ENCODE data around the gene SLC36A2.
"Not testable (repeated sequence)": the region's sequence is repeated elsewhere in the genome, so short reads cannot be mapped to it uniquely, and the experiment has no call there.

SLC36A2 gene

GRCh38 chr5:151320481-151320880 lies 26.9 kb downstream of the SLC36A2 start:
- FAIRE-seq = no peak

GRCh38 chr5:151318850-151319732 lies 28.3 kb downstream of the SLC36A2 start:
- FAIRE-seq = no peak

DNA sequence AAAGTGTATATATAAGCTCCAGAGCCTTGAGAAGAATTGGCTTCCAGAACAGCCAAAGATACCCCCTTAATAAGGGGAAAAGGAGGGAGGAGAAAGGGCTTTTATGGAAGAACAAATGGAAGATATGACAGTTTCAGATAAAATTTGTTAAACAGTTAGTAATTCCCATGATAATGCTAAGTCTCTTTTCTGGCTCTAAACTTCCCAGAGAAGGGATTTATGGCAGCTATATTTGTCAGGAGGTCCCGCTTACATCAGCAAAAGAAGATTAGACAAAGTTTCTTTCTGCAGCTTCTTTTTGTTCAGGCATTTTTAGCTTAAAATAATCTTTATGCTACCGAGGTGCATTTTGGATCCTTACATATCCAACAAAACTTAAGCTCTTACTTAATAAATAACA lies 29.5 kb downstream of the SLC36A2 start:
- no peak for FAIRE-seq

DNA sequence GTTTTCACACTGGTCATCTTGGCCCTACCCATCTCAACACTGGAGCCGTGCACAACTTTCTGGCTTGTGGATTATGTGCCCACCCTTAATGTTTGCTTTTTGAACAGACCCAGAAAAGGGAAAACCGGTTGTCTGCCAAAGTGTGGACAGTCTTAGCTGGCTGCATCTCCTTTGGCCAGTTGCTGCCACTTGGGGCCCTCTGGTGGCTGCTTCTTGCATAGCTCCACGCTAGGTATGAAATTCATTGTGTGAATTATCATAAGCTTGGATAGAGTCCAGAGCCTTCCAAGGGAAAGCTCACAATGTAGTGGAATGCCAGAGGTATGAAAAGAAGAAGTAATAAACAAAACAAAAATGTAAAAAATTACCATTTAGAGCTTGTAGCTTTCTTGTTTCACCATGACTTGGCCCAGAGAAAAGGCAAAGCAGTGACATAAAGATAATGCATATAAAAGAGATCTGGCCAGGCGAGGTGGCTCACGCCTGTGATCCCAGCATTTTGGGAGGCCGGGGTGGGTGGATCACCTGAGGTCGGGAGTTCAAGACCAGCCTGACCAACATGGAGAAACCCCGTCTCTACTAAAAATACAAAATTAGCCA lies 31.3 kb downstream of the SLC36A2 start:
- no peak for FAIRE-seq

DNA sequence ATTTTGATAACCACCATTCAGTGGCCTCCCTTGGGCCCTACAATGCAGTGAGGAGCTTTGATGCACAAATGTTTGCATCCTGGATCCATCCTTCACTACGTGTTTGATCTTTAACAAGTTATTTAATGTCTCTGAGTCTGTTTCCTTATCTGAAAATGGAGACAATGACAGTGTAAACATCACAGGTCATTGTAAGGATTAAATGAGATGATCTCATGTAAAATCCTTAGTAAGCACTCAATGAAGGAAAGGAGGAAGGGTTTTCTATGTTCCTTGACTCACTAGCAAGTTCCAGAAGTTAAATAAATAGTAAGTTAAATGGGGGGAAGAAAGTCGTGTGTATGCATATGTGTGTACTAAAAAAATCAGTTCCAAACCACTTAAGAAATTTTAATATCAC lies 34.0 kb downstream of the SLC36A2 start:
- FAIRE-seq = no peak

DNA sequence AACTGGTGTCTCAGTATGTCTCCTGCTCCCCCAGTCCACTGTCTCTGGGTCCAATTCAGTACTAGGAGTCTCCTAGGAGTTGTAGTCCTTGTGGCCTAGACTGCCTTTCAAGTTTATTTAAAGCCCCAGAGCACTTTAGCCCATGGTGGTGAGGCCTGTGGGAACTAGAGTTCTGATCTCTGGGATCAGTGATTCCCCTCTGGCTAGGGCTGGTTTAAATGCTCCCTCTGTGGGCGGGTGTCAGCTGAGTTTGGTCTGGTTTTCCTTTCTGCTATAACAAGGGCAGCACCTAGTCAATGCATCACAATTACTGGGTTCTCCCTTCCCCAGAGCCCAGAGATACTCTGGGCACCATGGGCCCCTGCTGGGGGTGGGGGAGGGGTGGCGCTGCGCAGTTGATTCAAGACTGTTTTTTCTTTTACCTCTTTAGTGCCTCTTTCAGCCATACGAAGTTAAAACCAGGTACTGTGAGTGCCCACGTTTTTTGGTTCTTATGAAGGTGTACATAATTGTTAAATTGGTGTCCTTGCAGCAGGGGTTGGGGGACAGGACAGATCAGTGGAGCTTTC lies 34.5 kb downstream of the SLC36A2 start:
- FAIRE-seq = no peak

DNA sequence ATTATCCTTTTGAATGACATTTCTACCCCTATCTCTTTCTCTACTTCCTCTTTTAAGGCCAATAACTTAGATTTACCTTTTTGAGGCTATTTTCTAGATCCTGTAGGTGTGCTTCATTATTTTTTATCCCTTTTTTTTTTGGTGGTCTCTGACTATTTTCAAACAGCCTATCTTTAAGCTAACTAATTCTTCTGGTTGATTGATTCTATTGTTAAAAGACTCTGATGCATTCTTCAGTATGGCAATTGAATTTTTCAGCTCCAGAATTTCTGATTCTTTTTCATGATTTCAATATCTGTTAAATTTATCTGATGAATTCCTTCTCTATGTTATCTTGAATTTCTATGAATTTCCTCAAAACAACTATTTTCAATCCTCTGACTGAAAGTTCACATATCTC lies 36.4 kb downstream of the SLC36A2 start:
- no peak for FAIRE-seq

DNA sequence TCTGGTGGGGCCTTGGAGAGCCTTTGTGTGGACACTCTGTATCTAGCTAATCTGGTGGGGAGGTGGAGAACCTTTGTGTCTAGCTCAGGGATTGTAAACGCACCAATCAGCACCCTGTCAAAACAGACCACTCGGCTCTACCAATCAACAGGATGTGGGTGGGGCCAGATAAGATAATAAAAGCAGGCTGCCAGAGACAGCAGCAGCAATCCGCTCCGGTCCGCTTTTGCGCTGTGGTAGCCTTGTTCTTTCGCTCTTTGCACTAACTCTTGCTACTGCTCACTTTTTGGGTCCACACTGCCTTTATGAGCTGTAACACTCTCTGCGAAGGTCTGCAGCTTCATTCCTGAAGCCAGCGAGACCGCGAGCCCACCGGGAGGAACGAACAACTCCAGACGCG lies 37.5 kb downstream of the SLC36A2 start:
- FAIRE-seq = not testable (repeated sequence)

GRCh38 chr5:151309266-151309665 lies 38.1 kb downstream of the SLC36A2 start:
- FAIRE-seq = not testable (repeated sequence)

DNA sequence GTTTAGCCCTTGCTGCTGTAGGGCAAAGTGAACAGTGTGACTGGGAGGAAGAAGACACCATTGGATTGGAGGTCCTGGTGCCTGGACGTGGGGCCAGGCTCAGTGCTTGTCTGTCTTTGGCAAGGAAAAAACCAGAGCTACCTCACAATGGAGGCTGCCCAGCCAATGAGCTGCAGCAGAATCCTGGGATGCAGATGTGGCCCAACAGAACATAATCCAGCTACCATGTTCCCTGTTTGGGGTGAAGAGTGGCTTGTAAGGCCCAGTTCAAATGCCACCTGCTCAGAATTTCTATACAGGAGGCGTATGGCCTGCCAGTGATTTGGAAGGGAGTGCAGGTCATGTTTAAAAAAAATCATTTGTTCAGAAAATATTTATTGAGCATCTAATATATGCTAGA lies 43.7 kb downstream of the SLC36A2 start, which contains the start of gene SLC36A3:
Gene SLC36A3 (minus strand): TSS at position 101 of the 400 bp plus-strand sequence. CDS start 412 bp downstream, outside the sequence.
- FAIRE-seq = no peak

DNA sequence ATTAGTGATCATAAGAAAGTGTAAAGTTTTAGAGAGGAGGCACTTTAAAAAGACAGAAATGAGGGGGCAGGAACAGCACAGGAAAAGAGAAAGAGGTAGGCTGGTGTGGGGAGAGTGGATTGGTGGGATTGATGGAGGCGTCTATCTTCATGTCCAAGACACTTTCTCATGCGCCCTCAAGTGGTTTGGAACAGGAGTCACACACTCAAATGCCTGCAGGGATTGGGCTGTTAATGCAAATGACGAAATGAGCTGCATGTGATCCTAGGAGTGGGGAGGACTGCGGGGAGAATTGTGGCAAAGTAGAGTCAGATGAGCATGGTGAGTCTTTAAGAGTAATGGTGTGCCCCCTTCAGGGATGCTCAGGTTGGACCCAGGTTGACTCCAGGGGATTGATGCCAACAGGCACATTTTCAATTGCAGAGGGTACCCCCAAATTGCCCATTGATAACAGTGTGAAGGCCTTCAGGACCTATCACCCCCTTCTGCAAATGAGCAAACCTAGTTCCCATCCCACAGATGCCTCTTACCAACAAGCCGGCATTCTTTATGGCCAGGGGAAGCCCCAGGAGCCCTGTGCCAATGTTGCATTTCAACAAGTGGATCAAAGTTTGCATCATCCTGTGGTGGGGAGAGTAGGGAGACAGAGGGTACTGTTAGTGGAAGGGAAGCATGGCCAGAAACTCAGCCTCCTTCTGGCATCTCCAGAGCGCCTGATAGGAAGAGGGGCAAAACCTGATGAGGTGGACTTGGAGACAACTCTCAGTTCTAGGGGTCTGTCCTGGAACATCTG lies 49.1 kb downstream of the SLC36A2 start:
- no peak for FAIRE-seq

DNA sequence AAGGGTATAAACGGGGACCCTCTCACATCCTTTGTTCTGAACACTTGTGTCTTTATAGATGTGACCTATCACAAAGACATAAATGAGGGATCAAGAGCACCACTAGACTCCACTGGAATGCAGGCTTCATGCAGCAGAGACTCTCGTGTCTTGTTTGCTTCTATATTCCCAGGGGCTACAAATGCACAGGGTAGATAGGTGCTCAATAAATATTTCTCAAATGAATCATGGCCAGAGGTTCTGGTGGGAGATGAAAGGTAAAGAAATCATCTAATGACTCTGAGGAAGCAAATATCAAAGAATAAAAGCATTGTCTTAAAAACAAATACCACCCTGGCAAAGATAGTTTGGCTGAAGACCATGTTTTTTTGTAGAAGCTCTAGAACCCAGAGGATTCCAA lies 50.4 kb downstream of the SLC36A2 start:
- no peak for FAIRE-seq

DNA sequence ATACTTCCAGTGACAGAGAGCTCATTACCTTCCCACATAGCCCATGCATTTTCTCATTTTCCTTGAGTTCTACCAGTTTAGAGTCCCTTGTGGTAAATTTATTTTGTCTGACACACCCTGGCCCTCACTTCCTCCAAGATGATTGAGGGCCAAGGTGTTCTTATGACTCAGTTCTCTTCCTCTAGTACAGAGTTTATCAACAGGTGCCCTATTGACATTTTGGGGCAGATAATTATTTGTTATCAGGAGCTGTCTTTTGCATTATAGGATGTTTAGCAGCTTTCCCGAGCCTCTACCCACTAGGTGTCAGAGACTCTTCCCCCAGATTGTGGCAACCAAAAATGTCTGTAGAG lies 50.9 kb downstream of the SLC36A2 start:
- FAIRE-seq = no peak

DNA sequence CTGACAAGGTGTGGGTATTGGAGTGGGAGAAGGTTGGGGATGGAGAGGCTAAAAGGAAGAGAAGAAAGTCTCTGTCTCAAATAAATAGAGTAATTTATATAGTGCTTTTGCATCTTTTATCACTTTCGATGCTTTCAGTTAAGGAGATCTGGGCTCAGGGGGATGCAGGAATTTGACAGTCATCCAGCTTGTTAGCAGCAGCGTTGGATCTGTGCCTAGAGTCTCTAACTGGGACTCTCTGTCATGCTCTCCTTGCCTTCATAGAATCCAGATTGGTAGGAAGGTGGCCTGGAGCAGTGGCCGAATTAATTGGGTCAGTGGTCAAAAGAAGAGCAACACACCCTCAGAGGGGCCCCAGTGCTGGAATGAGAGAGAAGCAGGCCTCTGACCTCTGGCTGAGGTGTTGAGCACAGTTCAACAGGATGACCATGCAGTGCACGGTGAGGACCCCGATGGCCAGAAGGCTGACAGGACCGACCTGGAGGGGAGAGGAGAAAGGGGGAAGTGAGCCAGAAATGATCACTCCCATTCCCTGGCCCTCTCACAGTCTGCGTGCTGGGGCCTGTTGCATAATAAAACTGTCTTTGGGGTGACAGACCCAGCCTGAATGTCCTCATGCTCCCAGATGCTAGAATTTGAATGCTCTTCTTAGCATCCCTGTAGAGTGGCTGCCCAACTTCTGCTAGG lies 51.4 kb downstream of the SLC36A2 start:
- no peak for FAIRE-seq

- no peak for FAIRE-seq
These were observed 52.2 kb downstream of the SLC36A2 start for GRCh38 chr5:151295138-151295537.

- FAIRE-seq = no peak
These were observed 53.7 kb downstream of the SLC36A2 start for GRCh38 chr5:151293624-151294023.

DNA sequence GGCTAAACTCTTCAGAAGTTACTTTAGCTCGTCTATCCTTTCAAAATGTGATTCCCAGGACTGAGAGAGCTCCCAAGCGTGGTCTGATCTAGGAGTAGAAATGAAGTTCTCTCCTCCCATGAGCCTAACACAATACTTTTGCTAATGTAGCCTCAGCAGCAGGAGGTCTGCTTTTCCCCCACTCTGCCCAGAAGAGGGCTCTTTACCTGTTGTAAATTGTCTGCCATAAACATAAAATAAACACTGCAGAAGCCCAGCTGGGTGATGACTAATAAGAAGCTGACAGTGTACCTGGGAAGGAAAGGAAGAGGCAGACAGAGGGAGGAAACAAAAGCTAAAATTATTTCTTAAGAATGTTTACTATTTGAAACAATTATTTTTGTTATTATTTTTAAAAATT lies 59.2 kb downstream of the SLC36A2 start:
- FAIRE-seq = no peak

DNA sequence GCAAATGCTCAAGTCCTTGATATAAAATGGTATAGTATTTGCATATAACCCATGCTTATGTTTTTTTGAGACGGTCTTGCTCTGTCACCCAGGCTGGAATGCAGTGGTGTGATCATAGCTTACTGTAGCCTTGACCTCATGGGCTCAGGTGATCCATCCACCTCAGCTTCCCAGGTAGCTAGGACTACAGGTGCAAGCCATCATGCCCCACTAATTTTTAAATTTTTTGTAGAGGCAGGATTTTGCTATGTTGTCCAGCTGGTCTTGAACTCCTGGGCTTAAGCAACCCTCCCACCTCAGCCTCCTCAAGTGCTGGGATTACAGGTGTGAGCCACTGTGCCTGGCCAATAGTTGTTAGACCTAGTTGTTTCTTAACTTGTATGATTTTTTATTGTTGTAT lies 61.1 kb downstream of the SLC36A2 start:
- no peak for FAIRE-seq

DNA sequence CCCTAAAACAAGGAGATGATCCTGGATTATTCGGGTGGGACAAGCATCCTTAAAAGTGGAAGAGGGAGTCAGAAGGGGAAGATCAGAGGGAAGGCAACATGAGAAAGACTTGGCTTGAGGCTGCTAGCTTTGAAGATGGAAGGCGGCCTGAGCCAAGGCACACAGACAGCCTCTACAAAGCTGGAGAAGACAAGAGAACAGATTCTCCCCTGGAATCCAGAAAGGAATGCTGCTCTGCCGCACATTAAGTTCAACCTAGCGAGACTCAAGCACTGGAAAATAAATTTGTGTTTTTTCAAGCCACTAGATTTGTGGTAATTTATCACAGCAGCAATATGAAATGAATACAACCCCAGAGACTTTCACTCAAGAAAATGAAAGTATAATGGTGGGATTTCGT lies 61.7 kb downstream of the SLC36A2 start:
- FAIRE-seq = no peak

GRCh38 chr5:151284392-151284967 lies 62.9 kb downstream of the SLC36A2 start:
- FAIRE-seq = no peak

DNA sequence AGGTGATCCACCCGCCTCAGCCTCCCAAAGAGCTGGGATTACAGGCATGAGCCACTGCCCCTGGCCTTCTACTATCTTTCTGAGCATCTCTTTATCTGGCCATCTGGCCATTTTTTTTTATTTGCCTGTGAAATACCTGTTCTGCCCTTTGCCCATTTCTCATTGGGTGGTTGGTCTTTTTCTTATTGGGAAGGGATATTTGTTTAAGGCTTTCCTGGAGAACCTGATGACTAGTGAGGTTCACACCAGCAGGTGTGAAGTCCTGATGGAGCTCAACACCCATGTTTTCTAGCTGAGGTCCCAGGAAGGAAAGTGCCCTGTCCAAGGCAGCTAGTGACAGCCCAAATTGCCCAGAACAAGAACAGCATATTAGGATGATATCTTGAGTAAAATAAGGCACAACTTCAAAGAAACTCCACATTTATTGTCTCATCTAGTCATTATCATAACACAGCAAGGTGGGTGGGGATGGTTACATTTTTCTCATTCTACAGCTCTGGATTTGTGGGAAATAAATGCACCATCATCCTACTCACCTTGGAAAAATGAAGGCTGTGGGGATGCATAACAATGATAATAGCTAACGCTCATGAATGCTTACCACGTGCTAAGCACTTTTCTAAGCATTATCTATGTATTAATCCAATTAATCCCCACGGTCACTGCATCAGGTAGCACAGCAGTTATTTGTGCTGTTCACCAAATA lies 64.1 kb downstream of the SLC36A2 start:
- no peak for FAIRE-seq

All from islet of Langerhans (tissue), 1 donor.